ENCODE results near the gene SPTBN1.

The SPTBN1 gene

GRCh38 chr2:54575379-54575888 is 119.3 kb downstream of the SPTBN1 start:
- TF ChIP-seq, protein P1, sequence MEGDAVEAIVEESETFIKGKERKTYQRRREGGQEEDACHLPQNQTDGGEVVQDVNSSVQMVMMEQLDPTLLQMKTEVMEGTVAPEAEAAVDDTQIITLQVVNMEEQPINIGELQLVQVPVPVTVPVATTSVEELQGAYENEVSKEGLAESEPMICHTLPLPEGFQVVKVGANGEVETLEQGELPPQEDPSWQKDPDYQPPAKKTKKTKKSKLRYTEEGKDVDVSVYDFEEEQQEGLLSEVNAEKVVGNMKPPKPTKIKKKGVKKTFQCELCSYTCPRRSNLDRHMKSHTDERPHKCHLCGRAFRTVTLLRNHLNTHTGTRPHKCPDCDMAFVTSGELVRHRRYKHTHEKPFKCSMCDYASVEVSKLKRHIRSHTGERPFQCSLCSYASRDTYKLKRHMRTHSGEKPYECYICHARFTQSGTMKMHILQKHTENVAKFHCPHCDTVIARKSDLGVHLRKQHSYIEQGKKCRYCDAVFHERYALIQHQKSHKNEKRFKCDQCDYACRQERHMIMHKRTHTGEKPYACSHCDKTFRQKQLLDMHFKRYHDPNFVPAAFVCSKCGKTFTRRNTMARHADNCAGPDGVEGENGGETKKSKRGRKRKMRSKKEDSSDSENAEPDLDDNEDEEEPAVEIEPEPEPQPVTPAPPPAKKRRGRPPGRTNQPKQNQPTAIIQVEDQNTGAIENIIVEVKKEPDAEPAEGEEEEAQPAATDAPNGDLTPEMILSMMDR (IDR thresholded peaks at IDR 0.05): no peak
- Mint-ChIP-seq H3K9me3 (no peaks in the 10 kb centered on the region), H3K36me3 (ENCODE audit: low read depth) (peaks cover 16% of the 10 kb centered on the region), H3K4me1 (peaks cover 77% of the 10 kb centered on the region), H3K27me3 (ENCODE audit: low read depth, poor library complexity) (no peaks in the 10 kb centered on the region), H3K27ac (no peak overlapping the region), H3K4me3 (no peak overlapping the region)
- no peak for DNase-seq

- no peaks in the 10 kb centered on the region for H3K9me3 Mint-ChIP-seq
- no peak overlapping the region for H3K4me3 Mint-ChIP-seq
- no peaks in the 10 kb centered on the region for H3K27me3 Mint-ChIP-seq (ENCODE audit: low read depth, poor library complexity)
- H3K36me3 Mint-ChIP-seq (ENCODE audit: low read depth): peaks cover 16% of the 10 kb centered on the region
- peaks cover 69% of the 10 kb centered on the region for H3K4me1 Mint-ChIP-seq
- no peak overlapping the region for H3K27ac Mint-ChIP-seq
- TF ChIP-seq, protein P1 (IDR thresholded peaks at IDR 0.05): no peak
- DNase-seq: no peak
Observed at GRCh38 chr2:54577035-54577434, 120.9 kb downstream of the SPTBN1 start.

GRCh38 chr2:54577944-54578647 is 122.0 kb downstream of the SPTBN1 start:
- Mint-ChIP-seq H3K27me3 (ENCODE audit: low read depth, poor library complexity) (peaks cover under 1% of the 10 kb centered on the region), H3K27ac (no peak overlapping the region), H3K4me3 (no peak overlapping the region), H3K4me1 (peaks cover 69% of the 10 kb centered on the region), H3K9me3 (no peaks in the 10 kb centered on the region), H3K36me3 (ENCODE audit: low read depth) (peaks cover 16% of the 10 kb centered on the region)
- TF ChIP-seq, protein P1 (IDR thresholded peaks at IDR 0.05): no peak
- no peak for DNase-seq

- Mint-ChIP-seq H3K27ac (peak overlapping the region; percentile 64), H3K4me1 (peaks cover 69% of the 10 kb centered on the region), H3K27me3 (ENCODE audit: low read depth, poor library complexity) (peaks cover 3% of the 10 kb centered on the region), H3K9me3 (no peaks in the 10 kb centered on the region), H3K36me3 (ENCODE audit: low read depth) (peaks cover 16% of the 10 kb centered on the region), H3K4me3 (no peak overlapping the region)
- no peak for DNase-seq
- TF ChIP-seq, protein P1 (IDR thresholded peaks at IDR 0.05): no peak
Observed at GRCh38 chr2:54578648-54579045, 122.5 kb downstream of the SPTBN1 start.

DNA sequence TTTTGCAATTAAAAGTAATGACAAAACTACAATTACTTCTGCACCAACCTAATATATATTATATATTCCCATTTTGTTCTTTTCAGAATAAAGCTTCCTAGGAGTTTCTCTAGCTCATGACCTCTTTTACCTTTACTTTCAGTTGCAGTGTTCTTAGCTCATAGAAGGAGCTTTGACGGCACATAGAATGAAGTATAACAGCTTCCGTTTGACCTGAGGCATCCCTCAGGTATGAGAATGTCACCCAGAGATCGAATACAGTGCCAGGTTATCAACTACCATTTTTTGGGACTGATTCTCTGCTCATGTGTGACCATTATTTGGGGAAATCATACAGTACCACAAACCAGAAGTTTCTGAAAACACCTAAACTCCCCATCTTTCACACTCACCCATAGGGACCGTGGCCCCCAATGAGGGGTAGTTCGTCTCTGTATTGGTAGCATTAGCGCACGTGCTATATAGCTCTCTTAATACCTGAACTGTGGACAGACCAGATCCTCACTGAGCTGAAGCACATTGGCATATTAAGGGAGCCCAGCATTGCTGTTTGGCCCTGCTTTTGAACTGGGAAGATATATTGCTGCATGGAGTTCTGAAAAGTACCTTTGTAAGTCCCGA is 123.0 kb downstream of the SPTBN1 start:
- Mint-ChIP-seq H3K4me1 (peaks cover 64% of the 10 kb centered on the region), H3K4me3 (no peak overlapping the region), H3K9me3 (no peaks in the 10 kb centered on the region), H3K36me3 (ENCODE audit: low read depth) (peaks cover 16% of the 10 kb centered on the region), H3K27me3 (ENCODE audit: low read depth, poor library complexity) (peaks cover 3% of the 10 kb centered on the region), H3K27ac (peak overlapping the region; percentile 71)
- TF ChIP-seq, protein P1 (IDR thresholded peaks at IDR 0.05): no peak
- no peak for DNase-seq

Data from nephron progenitor cell (in vitro differentiated cells).